RWPE1 (cell line): ENCODE data around the gene NPC1L1.

ENCODE experiments used
- CTCF ChIA-PET: fragments of 350-600 bp; sonication (Branson Sonifier 250); formaldehyde crosslinking; extraction: SDS; loops from one replicate; lab custom pipeline; 2021; lab: Yijun Ruan, JAX
- POLR2A ChIA-PET: fragments of 400-600 bp; formaldehyde crosslinking; extraction: SDS; loops from one replicate; lab custom pipeline; 2020; ENCODE audit warnings: antibody characterized with exemption; ENCODE audit not compliant: low non-redundant PET; lab: Yijun Ruan, JAX
- DNase-seq: peaks from one replicate; pipeline ENCODE4 v3.0.0; 2012; ENCODE audit warnings: low spot score
- H3K27ac ChIP-seq: fragments of 450-650 bp; 2 replicates; pipeline ENCODE4 v1.5.1; 2017
- CTCF ChIP-seq: fragments of 450-650 bp; conservative IDR thresholded peaks from 2 replicates; pipeline ENCODE4 v1.5.1; 2017; ENCODE audit warnings: low read depth, mild to moderate bottlenecking

Gene NPC1L1

GRCh38 chr7:44469461-44470134 lies 71.5 kb downstream of the NPC1L1 start:
- ChIA-PET CTCF (interaction anchor here (0.6 kb wide), 1 partner anchor 99 kb away, joined by 4 read pairs; no protein-coding TSS in a partner anchor), POLR2A (interaction anchor here (0.6 kb wide), 2 partner anchors 143 to 425 kb away, joined by 4 read pairs; partner anchors contain the start of gene DBNL)
- no peak overlapping the region for H3K27ac ChIP-seq
- DNase-seq = no peak
- no peak for TF ChIP-seq CTCF

- no peak overlapping the region for H3K27ac ChIP-seq
- no peak for TF ChIP-seq CTCF
- ChIA-PET POLR2A (no interaction called here), CTCF (interaction anchor here (0.6 to 0.7 kb wide), 2 partner anchors 221 to 286 kb away, joined by 3 to 5 read pairs; no protein-coding TSS in a partner anchor)
- no peak for DNase-seq
Measured at GRCh38 chr7:44467217-44467548, 73.9 kb downstream of the NPC1L1 start.

GRCh38 chr7:44466300-44467216 lies 74.6 kb downstream of the NPC1L1 start:
- POLR2A ChIA-PET = no interaction called here
- no peak for TF ChIP-seq CTCF
- H3K27ac ChIP-seq = no peak overlapping the region
- CTCF ChIA-PET = interaction anchor here (0.6 to 0.7 kb wide), 2 partner anchors 73 to 221 kb away, joined by 3 to 5 read pairs; no protein-coding TSS in a partner anchor
- DNase-seq = no peak

- no peak for DNase-seq
- ChIA-PET POLR2A (no interaction called here), CTCF (no interaction called here)
- H3K27ac ChIP-seq = no peak overlapping the region
- no peak for TF ChIP-seq CTCF
Measured at GRCh38 chr7:44465490-44465889, 75.6 kb downstream of the NPC1L1 start.

GRCh38 chr7:44463169-44463808 lies 77.8 kb downstream of the NPC1L1 start:
- TF ChIP-seq CTCF = peak; percentile 26; the same call in 1 of the 2 replicates
- DNase-seq = no peak
- CTCF ChIA-PET = no interaction called here

More at GRCh38 chr7:44463169-44463808, 77.8 kb downstream of the NPC1L1 start:
- no peak overlapping the region for H3K27ac ChIP-seq
- POLR2A ChIA-PET = no interaction called here
